ENCODE measurements around the gene CCDC17.
A peak's percentile ranks its signal among the peaks of the same experiment; 100 is the strongest.

The CCDC17 gene

GRCh38 chr1:45629035-45629434 is 5.2 kb upstream of the CCDC17 start:
- no peak for TF ChIP-seq CTCF (IDR thresholded peaks at IDR 0.05; ENCODE audit: poor library complexity, severe bottlenecking)
- Histone ChIP-seq H3K4me3 (ENCODE audit: severe bottlenecking) (no peak overlapping the region), H3K27ac (ENCODE audit: poor library complexity, severe bottlenecking) (no peak overlapping the region), H3K27me3 (ENCODE audit: insufficient read depth, poor library complexity, severe bottlenecking) (no peaks in the 10 kb centered on the region), H3K4me1 (ENCODE audit: insufficient read depth, poor library complexity, severe bottlenecking) (no peaks in the 10 kb centered on the region), H3K36me3 (ENCODE audit: low read depth) (peaks cover 67% of the 10 kb centered on the region), H3K9me3 (ENCODE audit: severe bottlenecking) (no peaks in the 10 kb centered on the region)
- ATAC-seq (ENCODE audit: low read depth) (no peak), DNase-seq (ENCODE audit: low spot score) (no peak)

GRCh38 chr1:45622524-45623394 is 1.1 kb downstream of the CCDC17 start:
- no peak for DNase-seq (ENCODE audit: low spot score)

DNA sequence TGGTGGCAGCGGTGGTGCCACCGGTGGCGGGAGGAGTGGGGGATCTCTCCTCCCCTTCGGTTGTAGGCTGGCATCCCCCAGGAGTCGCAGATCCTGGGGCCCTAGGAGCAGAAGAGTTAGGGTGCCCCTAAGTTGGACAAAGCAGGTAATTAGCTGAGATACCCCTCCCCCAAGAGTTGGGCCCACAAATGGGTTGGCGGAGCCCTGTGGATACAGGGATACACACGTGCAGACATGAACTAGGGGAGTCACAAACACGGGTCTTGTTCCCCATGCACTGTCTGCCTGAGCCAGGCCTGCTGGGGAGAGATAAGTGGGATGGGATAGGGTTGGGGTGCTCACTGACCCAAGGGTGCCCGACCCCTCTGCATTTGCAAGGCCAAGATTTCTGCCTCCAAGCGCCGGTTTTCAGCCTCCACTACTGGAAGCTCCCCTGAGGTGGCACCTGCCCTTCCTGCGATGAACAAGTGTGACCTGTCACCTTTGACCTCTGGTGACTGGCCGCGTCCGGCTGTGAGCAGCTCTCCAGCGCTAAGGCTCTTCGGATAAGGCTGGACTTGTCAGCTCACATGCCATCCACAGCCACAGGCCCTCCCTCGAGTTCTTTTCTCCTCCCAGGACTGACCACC is 1.8 kb downstream of the CCDC17 start:
- no peak for TF ChIP-seq CTCF (IDR thresholded peaks at IDR 0.05; ENCODE audit: poor library complexity, severe bottlenecking)

More at GRCh38 chr1:45622524-45623394, 1.1 kb downstream of the CCDC17 start:
- no peaks in the 10 kb centered on the region for H3K27me3 ChIP-seq (ENCODE audit: insufficient read depth, poor library complexity, severe bottlenecking)
- no peak overlapping the region for H3K27ac ChIP-seq (ENCODE audit: poor library complexity, severe bottlenecking)
- no peak for TF ChIP-seq CTCF (IDR thresholded peaks at IDR 0.05; ENCODE audit: poor library complexity, severe bottlenecking)
- H3K4me1 ChIP-seq (ENCODE audit: insufficient read depth, poor library complexity, severe bottlenecking), result no peaks in the 10 kb centered on the region
- no peak for ATAC-seq (ENCODE audit: low read depth)
- peaks cover 21% of the 10 kb centered on the region for H3K36me3 ChIP-seq (ENCODE audit: low read depth)
- H3K4me3 ChIP-seq (ENCODE audit: severe bottlenecking), result no peak overlapping the region
- H3K9me3 ChIP-seq (ENCODE audit: severe bottlenecking), result no peaks in the 10 kb centered on the region

DNA sequence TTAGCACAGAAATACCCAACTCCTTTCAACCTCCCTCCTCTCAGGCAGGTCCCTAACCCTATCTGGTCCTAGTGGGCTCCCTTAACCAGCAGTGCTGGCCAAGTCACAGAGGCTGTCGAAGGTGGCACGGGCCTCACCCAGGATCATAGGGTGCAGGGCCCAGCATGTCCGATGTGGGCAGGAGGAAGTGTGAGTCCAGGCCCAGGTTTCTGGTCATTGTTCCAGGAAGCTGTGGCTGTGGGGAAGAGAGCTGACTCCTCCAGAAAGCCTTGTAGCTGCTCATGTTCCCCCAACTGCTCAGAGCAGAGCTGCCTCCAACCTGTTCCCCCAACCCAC is 2.4 kb downstream of the CCDC17 start:
- ATAC-seq (ENCODE audit: low read depth) (peak; percentile 8; the same call in 2 of the 3 replicates), DNase-seq (ENCODE audit: low spot score) (no peak)
- no peak for TF ChIP-seq CTCF (IDR thresholded peaks at IDR 0.05; ENCODE audit: poor library complexity, severe bottlenecking)
- H3K27ac ChIP-seq (ENCODE audit: poor library complexity, severe bottlenecking), result no peak overlapping the region
- H3K4me3 ChIP-seq (ENCODE audit: severe bottlenecking), result no peak overlapping the region
- peaks cover 27% of the 10 kb centered on the region for H3K36me3 ChIP-seq (ENCODE audit: low read depth)
- no peaks in the 10 kb centered on the region for H3K9me3 ChIP-seq (ENCODE audit: severe bottlenecking)
- H3K4me1 ChIP-seq (ENCODE audit: insufficient read depth, poor library complexity, severe bottlenecking), result no peaks in the 10 kb centered on the region
- H3K27me3 ChIP-seq (ENCODE audit: insufficient read depth, poor library complexity, severe bottlenecking), result no peaks in the 10 kb centered on the region

More for the DNA sequence above, 1.8 kb downstream of the CCDC17 start:
- Histone ChIP-seq H3K36me3 (ENCODE audit: low read depth) (peaks cover 21% of the 10 kb centered on the region), H3K4me1 (ENCODE audit: insufficient read depth, poor library complexity, severe bottlenecking) (no peaks in the 10 kb centered on the region), H3K27me3 (ENCODE audit: insufficient read depth, poor library complexity, severe bottlenecking) (no peaks in the 10 kb centered on the region), H3K27ac (ENCODE audit: poor library complexity, severe bottlenecking) (no peak overlapping the region), H3K9me3 (ENCODE audit: severe bottlenecking) (no peaks in the 10 kb centered on the region), H3K4me3 (ENCODE audit: severe bottlenecking) (no peak overlapping the region)
- DNase-seq (ENCODE audit: low spot score) (no peak), ATAC-seq (ENCODE audit: low read depth) (no peak)
